CD4-positive, CD25-positive, alpha-beta regulatory T cell (primary cell): Measurements from ENCODE around the gene VNN1. TPM values are rescaled to one million over a fixed set of nuclear protein-coding genes. Genes with fewer than 3 reads are reported as not detected.

ENCODE experiments used
- ATAC-seq, 2 donors: fragments of 150-1000 bp; cut with Tn5 transposase; one replicate each; pipeline ENCODE4 v1.10.0; 2021; ENCODE audit warnings: low read depth in 2 of 2, moderate number of reproducible peaks in 2 of 2, moderate library complexity in 1 of 2
- DNase-seq, 3 donors: peaks; one replicate each; pipeline versions ENCODE4 v3.0.0 to v3.0.0-alpha.2; 2012 to 2022; ENCODE audit warnings: mixed read lengths in 1 of 3
- H3K27ac ChIP-seq: one replicate; pipeline ENCODE4 v1.7.0; 2013; ENCODE audit warnings: mild to moderate bottlenecking, low read length; ENCODE audit not compliant: insufficient read depth, poor library complexity, severe bottlenecking
- H3K27me3 ChIP-seq: one replicate; pipeline ENCODE4 v1.7.0; 2013; ENCODE audit warnings: low read length; ENCODE audit not compliant: control insufficient read depth, insufficient read depth
- H3K36me3 ChIP-seq: one replicate; pipeline ENCODE4 v1.7.0; 2013; ENCODE audit warnings: mild to moderate bottlenecking, low read length, moderate library complexity; ENCODE audit not compliant: control insufficient read depth, insufficient read depth
- H3K4me1 ChIP-seq: 2 replicates; pipeline ENCODE4 v1.7.0; 2013; ENCODE audit warnings: mild to moderate bottlenecking, low read length; ENCODE audit not compliant: insufficient read depth, control insufficient read depth, poor library complexity, severe bottlenecking
- H3K4me3 ChIP-seq: one replicate; pipeline ENCODE4 v1.7.0; 2013; ENCODE audit warnings: low read depth, mild to moderate bottlenecking, low read length, moderate library complexity
- H3K9me3 ChIP-seq, 2 experiments: 1 replicate in 1 of 2; 2 replicates in 1 of 2; pipeline ENCODE4 v1.7.0; 2013; ENCODE audit warnings: low read length in 2 of 2, mild to moderate bottlenecking in 1 of 2, moderate library complexity in 1 of 2; ENCODE audit not compliant: control insufficient read depth in 2 of 2
- H3K27ac Mint-ChIP-seq, 3 donors: one replicate each; pipeline ENCODE4 v1.8.0; 2020 to 2022; ENCODE audit warnings: mild to moderate bottlenecking in 3 of 3, mixed read lengths in 3 of 3, moderate library complexity in 2 of 3
- H3K27me3 Mint-ChIP-seq: one replicate; pipeline ENCODE4 v1.8.0; 2022; ENCODE audit warnings: mild to moderate bottlenecking, mixed read lengths
- H3K36me3 Mint-ChIP-seq: one replicate; pipeline ENCODE4 v1.8.0; 2020; ENCODE audit warnings: mixed read lengths
- H3K4me1 Mint-ChIP-seq, 4 donors: one replicate each; pipeline ENCODE4 v1.8.0; 2020 to 2022; ENCODE audit warnings: mixed read lengths in 4 of 4, mild to moderate bottlenecking in 1 of 4
- H3K4me3 Mint-ChIP-seq, 4 donors: one replicate each; pipeline ENCODE4 v1.8.0; 2020 to 2022; ENCODE audit warnings: mild to moderate bottlenecking in 4 of 4, mixed read lengths in 4 of 4, moderate library complexity in 3 of 4
- H3K9me3 Mint-ChIP-seq, 7 donors: one replicate each; pipeline ENCODE4 v1.8.0; 2020 to 2022; ENCODE audit warnings: mixed read lengths in 7 of 7, mild to moderate bottlenecking in 3 of 7, moderate library complexity in 2 of 7
- polyA plus RNA-seq, 4 donors: library from polyadenylated mRNA; unstranded; fragments of 300-500 nt; fragmentation: Illumina TruSeq; gene quantifications; one replicate each; pipeline ENCODE4 v1.2.3, GENCODE V29; 2021
- total RNA-seq: library from RNA; stranded (reverse); gene quantifications from one replicate; pipeline ENCODE4 v1.2.3, GENCODE V29; 2022

VNN1 gene
- total and polyA plus RNA-seq, 5 donors from 2014 or later = 0.07 TPM; not detected in 4

DNA sequence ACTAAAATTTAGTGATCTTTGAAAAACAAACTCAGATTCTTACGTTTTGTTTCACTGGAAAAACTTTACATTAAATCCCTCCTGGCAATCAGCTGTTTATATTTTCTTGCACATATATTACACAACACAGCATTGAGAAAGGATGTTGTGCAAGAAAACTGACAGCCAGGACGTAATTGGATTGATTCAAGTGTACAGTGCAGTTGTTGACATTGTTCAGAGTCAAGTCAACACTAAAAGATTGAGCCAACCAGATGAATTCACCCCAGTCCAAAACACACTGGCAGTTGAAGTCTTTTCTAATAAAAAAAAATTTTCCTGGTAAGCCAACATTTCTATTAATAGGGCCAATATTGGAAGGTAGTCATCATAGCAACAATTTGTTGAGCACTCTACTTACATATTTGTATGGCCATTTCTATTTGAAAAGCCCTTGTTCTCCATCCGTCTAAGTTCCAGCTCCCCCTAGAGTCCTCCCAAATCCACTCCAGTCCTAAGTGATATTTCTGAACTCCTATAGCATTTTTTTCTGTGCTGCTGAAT is 20.9 kb upstream of the VNN1 start:
- no peaks in the 10 kb centered on the region for H3K27me3 Mint-ChIP-seq
- Histone ChIP-seq H3K9me3 (peaks cover 0 to 2% of the 10 kb centered on the region in 2 experiments), H3K36me3 (no peaks in the 10 kb centered on the region), H3K4me1 (peaks cover 4% of the 10 kb centered on the region), H3K27ac (no peak overlapping the region), H3K27me3 (peaks cover 2% of the 10 kb centered on the region), H3K4me3 (no peak overlapping the region)
- peak in 1 of 3 donors; percentile 12 for DNase-seq
- peaks cover 4 to 10% (median 6%) of the 10 kb centered on the region in 4 donors for H3K4me1 Mint-ChIP-seq
- H3K36me3 Mint-ChIP-seq = peaks cover 4% of the 10 kb centered on the region
- H3K27ac Mint-ChIP-seq = no peak overlapping the region
- no peak overlapping the region for H3K4me3 Mint-ChIP-seq
- ATAC-seq = no peak
- peaks cover 0 to 10% (median 3%) of the 10 kb centered on the region in 7 donors for H3K9me3 Mint-ChIP-seq

- Mint-ChIP-seq H3K4me1 (peaks cover 4 to 10% (median 6%) of the 10 kb centered on the region in 4 donors), H3K27ac (no peak overlapping the region), H3K27me3 (no peaks in the 10 kb centered on the region), H3K9me3 (peaks cover 0 to 5% (median 2%) of the 10 kb centered on the region in 7 donors), H3K36me3 (no peaks in the 10 kb centered on the region), H3K4me3 (no peak overlapping the region)
- Histone ChIP-seq H3K27me3 (peaks cover 2% of the 10 kb centered on the region), H3K36me3 (no peaks in the 10 kb centered on the region), H3K27ac (no peak overlapping the region), H3K9me3 (no peaks in the 10 kb centered on the region), H3K4me3 (no peak overlapping the region), H3K4me1 (peaks cover 4% of the 10 kb centered on the region)
- ATAC-seq = no peak
- DNase-seq = no peak
These were observed 20.0 kb upstream of the VNN1 start for GRCh38 chr6:132733814-132734213.

DNA sequence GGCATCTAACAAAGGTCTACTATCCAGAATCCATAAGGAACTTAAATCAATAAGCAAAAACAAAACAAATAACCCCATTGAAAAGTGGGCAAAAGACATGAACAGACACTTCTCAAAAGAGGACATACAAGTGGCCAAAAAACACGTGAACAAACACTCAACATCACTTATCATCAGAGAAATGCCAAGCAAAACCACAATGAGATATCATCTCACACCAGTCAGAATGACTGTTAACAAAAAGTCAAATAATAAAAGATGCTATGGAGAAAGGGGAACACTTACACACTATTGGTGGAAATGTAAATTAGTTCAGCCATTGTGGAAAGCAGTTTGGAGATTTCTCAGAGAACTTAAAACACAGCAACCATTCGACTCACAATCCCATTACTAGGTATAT is 19.4 kb upstream of the VNN1 start:
- no peak overlapping the region for H3K4me3 Mint-ChIP-seq
- H3K4me1 Mint-ChIP-seq = peaks cover 2 to 10% (median 6%) of the 10 kb centered on the region in 4 donors
- H3K9me3 Mint-ChIP-seq = peaks cover 0 to 4% (median 0%) of the 10 kb centered on the region in 7 donors
- DNase-seq (no peak), ATAC-seq (no peak)
- H3K4me1 ChIP-seq = peaks cover 4% of the 10 kb centered on the region
- no peaks in the 10 kb centered on the region for H3K27me3 Mint-ChIP-seq
- H3K27me3 ChIP-seq = peaks cover 2% of the 10 kb centered on the region
- H3K4me3 ChIP-seq = no peak overlapping the region
- H3K36me3 ChIP-seq = no peaks in the 10 kb centered on the region
- no peak overlapping the region for H3K27ac Mint-ChIP-seq
- H3K9me3 ChIP-seq = no peaks in the 10 kb centered on the region
- no peaks in the 10 kb centered on the region for H3K36me3 Mint-ChIP-seq
- H3K27ac ChIP-seq = no peak overlapping the region

- Mint-ChIP-seq H3K4me1 (peaks cover 0 to 11% (median 4%) of the 10 kb centered on the region in 4 donors), H3K36me3 (no peaks in the 10 kb centered on the region), H3K4me3 (no peak overlapping the region), H3K27me3 (no peaks in the 10 kb centered on the region), H3K27ac (no peak overlapping the region), H3K9me3 (no peaks in the 10 kb centered on the region)
- no peak for DNase-seq
- H3K4me3 ChIP-seq = no peak overlapping the region
- peaks cover 2% of the 10 kb centered on the region for H3K27me3 ChIP-seq
- H3K27ac ChIP-seq = no peak overlapping the region
- no peaks in the 10 kb centered on the region for H3K9me3 ChIP-seq
- no peaks in the 10 kb centered on the region for H3K36me3 ChIP-seq
- H3K4me1 ChIP-seq = peaks cover 1% of the 10 kb centered on the region
- no peak for ATAC-seq
These were observed 17.2 kb upstream of the VNN1 start for GRCh38 chr6:132731086-132731485.

- Histone ChIP-seq H3K4me1 (no peaks in the 10 kb centered on the region), H3K36me3 (no peaks in the 10 kb centered on the region), H3K27me3 (peaks cover 2% of the 10 kb centered on the region), H3K27ac (no peak overlapping the region), H3K9me3 (no peaks in the 10 kb centered on the region), H3K4me3 (no peak overlapping the region)
- H3K4me1 Mint-ChIP-seq = peaks cover 0 to 16% (median 7%) of the 10 kb centered on the region in 4 donors
- ATAC-seq (no peak), DNase-seq (no peak)
- no peaks in the 10 kb centered on the region for H3K9me3 Mint-ChIP-seq
- no peak overlapping the region for H3K27ac Mint-ChIP-seq
- no peaks in the 10 kb centered on the region for H3K36me3 Mint-ChIP-seq
- H3K27me3 Mint-ChIP-seq = no peaks in the 10 kb centered on the region
- no peak overlapping the region for H3K4me3 Mint-ChIP-seq
These were observed 16.7 kb upstream of the VNN1 start for GRCh38 chr6:132730560-132730959.

- Mint-ChIP-seq H3K4me1 (peaks cover 0 to 17% (median 7%) of the 10 kb centered on the region in 4 donors), H3K36me3 (no peaks in the 10 kb centered on the region), H3K27me3 (no peaks in the 10 kb centered on the region), H3K4me3 (no peak overlapping the region), H3K9me3 (no peaks in the 10 kb centered on the region), H3K27ac (no peak overlapping the region)
- no peak overlapping the region for H3K4me3 ChIP-seq
- no peaks in the 10 kb centered on the region for H3K36me3 ChIP-seq
- H3K27me3 ChIP-seq = no peaks in the 10 kb centered on the region
- peak in 1 of 2 donors; percentile 34 for ATAC-seq
- no peak for DNase-seq
- no peaks in the 10 kb centered on the region for H3K9me3 ChIP-seq
- H3K4me1 ChIP-seq = no peaks in the 10 kb centered on the region
- no peak overlapping the region for H3K27ac ChIP-seq
These were observed 14.8 kb upstream of the VNN1 start for GRCh38 chr6:132728616-132729015.

GRCh38 chr6:132726608-132726975 is 12.7 kb upstream of the VNN1 start:
- Mint-ChIP-seq H3K27me3 (peaks cover 9% of the 10 kb centered on the region), H3K9me3 (peaks cover 0 to 1% (median 0%) of the 10 kb centered on the region in 7 donors), H3K4me1 (peaks cover 0 to 17% (median 7%) of the 10 kb centered on the region in 4 donors), H3K27ac (no peak overlapping the region), H3K4me3 (no peak overlapping the region), H3K36me3 (no peaks in the 10 kb centered on the region)
- H3K4me1 ChIP-seq = no peaks in the 10 kb centered on the region
- no peak overlapping the region for H3K27ac ChIP-seq
- H3K4me3 ChIP-seq = no peak overlapping the region
- H3K9me3 ChIP-seq = no peaks in the 10 kb centered on the region
- no peaks in the 10 kb centered on the region for H3K36me3 ChIP-seq
- no peaks in the 10 kb centered on the region for H3K27me3 ChIP-seq
- no peak for DNase-seq
- ATAC-seq = no peak

- Mint-ChIP-seq H3K36me3 (no peaks in the 10 kb centered on the region), H3K4me3 (no peak overlapping the region), H3K9me3 (peaks cover 0 to 1% (median 0%) of the 10 kb centered on the region in 7 donors), H3K4me1 (peaks cover 0 to 17% (median 7%) of the 10 kb centered on the region in 4 donors), H3K27me3 (peaks cover 9% of the 10 kb centered on the region), H3K27ac (no peak overlapping the region)
- DNase-seq (peak in 1 of 3 donors; percentile 31), ATAC-seq (no peak)
- Histone ChIP-seq H3K4me1 (no peaks in the 10 kb centered on the region), H3K4me3 (peak overlapping the region; percentile 34), H3K9me3 (no peaks in the 10 kb centered on the region), H3K27ac (no peak overlapping the region), H3K36me3 (no peaks in the 10 kb centered on the region), H3K27me3 (no peaks in the 10 kb centered on the region)
These were observed 12.2 kb upstream of the VNN1 start for GRCh38 chr6:132725947-132726607.
